ENCODE results near the gene PDE7B.

GRCh38 chr6:135962731-135963130, 111.2 kb downstream of the PDE7B start:
- TF ChIP-seq CTCF (IDR thresholded peaks at IDR 0.05; ENCODE audit: low read length) (no peak), EZH2 (optimal IDR thresholded peaks at IDR 0.05; ENCODE audit: low read depth, low read length) (no peak), EZH2phosphoT487 (IDR thresholded peaks at IDR 0.05; ENCODE audit: low read length) (no peak)

Measured in MM.1S (cell line).